ENCODE results near the gene GPR32.
"Not testable (repeated sequence)": the region's sequence is repeated elsewhere in the genome, so short reads cannot be mapped to it uniquely, and the experiment has no call there.

GPR32 gene, protein sequence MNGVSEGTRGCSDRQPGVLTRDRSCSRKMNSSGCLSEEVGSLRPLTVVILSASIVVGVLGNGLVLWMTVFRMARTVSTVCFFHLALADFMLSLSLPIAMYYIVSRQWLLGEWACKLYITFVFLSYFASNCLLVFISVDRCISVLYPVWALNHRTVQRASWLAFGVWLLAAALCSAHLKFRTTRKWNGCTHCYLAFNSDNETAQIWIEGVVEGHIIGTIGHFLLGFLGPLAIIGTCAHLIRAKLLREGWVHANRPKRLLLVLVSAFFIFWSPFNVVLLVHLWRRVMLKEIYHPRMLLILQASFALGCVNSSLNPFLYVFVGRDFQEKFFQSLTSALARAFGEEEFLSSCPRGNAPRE

GRCh38 chr19:50770164-50770563 lies at the start of gene GPR32:
TSS of gene GPR32 (plus strand) at chr19:50770464. CDS start at chr19:50770601, 137 bp downstream.
- H3K27ac ChIP-seq (ENCODE audit: low read depth, low read length); H3K4me1 ChIP-seq (ENCODE audit: control insufficient read depth, insufficient read depth, low read length); H3K27me3 ChIP-seq (ENCODE audit: control insufficient read depth, insufficient read depth, low read length): not testable (repeated sequence)

DNA sequence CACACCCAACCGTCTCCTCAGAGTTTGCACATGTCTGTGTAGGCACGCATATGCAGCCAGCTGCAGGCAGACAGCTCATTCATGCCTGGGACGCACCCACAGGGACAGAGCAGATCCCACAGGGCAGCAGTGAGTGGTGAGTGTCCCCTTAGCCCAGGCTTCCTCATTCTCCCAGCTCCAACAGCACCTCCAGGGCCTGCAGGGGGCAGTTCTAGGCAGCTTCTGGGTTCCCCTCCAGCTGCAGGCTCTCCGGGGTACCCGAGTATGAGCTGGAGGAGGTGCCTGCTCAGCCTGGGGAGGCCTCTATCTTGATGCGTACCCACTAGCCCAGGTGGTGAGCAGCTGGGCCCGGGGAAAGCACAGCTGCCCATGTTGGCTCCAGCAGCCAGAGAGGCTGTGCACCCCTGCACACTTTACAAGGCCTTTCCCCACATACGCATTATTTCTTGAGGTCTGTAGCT lies 49.3 kb upstream of the GPR32 start:
- Histone ChIP-seq H3K4me1 (ENCODE audit: control insufficient read depth, insufficient read depth, low read length) (peaks cover 24% of the 10 kb centered on the region), H3K27me3 (ENCODE audit: control insufficient read depth, insufficient read depth, low read length) (peaks cover 67% of the 10 kb centered on the region), H3K9me3 (ENCODE audit: control insufficient read depth, insufficient read depth, low read depth, low read length) (no peaks in the 10 kb centered on the region), H3K4me3 (ENCODE audit: low read depth, low read length) (no peak overlapping the region), H3K9ac (ENCODE audit: low read length) (no peak overlapping the region), H3K27ac (ENCODE audit: low read depth, low read length) (no peak overlapping the region), H3K36me3 (ENCODE audit: control insufficient read depth, insufficient read depth, low read length) (no peaks in the 10 kb centered on the region)

More at GRCh38 chr19:50770164-50770563, at the start of gene GPR32:
- not testable (repeated sequence) for H3K4me3 ChIP-seq (ENCODE audit: low read depth, low read length); H3K36me3 ChIP-seq (ENCODE audit: control insufficient read depth, insufficient read depth, low read length); H3K9me3 ChIP-seq (ENCODE audit: control insufficient read depth, insufficient read depth, low read depth, low read length); H3K9ac ChIP-seq (ENCODE audit: low read length)

DNA sequence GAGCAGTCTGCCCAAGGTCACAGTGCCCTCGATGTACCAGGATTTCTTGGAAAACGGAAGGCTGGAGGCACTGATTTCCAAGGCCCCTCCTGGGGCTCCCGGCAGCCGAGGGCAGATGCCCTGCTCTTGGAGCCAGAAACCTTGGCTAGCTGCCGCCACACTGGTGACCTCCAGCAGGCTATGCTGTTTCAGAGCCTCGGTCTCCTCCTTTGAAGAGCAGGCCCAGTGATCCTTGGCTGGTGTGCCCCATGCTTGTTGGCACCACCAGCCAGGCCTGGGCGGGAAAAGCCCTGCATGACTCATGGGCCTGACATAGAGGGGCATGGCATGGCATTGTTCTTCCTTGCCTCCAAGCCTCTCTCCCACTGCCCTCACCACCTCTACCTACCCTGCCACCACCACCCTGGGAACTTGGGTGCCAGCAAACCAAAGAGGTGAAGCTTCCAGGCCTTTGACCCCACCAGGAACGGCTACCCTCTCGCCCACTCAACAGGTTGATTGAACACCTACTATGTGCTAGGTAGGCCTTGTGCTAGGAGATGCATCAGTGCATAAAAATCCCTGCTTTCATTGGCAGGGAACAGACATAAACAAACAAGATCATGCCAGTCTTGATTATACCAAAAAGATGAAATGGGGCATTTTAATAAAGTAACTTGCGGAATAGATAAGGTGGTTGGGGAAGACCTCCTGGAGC lies 48.7 kb upstream of the GPR32 start:
- Histone ChIP-seq H3K4me1 (ENCODE audit: control insufficient read depth, insufficient read depth, low read length) (peaks cover 27% of the 10 kb centered on the region), H3K9ac (ENCODE audit: low read length) (no peak overlapping the region), H3K36me3 (ENCODE audit: control insufficient read depth, insufficient read depth, low read length) (no peaks in the 10 kb centered on the region), H3K9me3 (ENCODE audit: control insufficient read depth, insufficient read depth, low read depth, low read length) (no peaks in the 10 kb centered on the region), H3K27ac (ENCODE audit: low read depth, low read length) (no peak overlapping the region), H3K4me3 (ENCODE audit: low read depth, low read length) (no peak overlapping the region), H3K27me3 (ENCODE audit: control insufficient read depth, insufficient read depth, low read length) (peaks cover 60% of the 10 kb centered on the region)

DNA sequence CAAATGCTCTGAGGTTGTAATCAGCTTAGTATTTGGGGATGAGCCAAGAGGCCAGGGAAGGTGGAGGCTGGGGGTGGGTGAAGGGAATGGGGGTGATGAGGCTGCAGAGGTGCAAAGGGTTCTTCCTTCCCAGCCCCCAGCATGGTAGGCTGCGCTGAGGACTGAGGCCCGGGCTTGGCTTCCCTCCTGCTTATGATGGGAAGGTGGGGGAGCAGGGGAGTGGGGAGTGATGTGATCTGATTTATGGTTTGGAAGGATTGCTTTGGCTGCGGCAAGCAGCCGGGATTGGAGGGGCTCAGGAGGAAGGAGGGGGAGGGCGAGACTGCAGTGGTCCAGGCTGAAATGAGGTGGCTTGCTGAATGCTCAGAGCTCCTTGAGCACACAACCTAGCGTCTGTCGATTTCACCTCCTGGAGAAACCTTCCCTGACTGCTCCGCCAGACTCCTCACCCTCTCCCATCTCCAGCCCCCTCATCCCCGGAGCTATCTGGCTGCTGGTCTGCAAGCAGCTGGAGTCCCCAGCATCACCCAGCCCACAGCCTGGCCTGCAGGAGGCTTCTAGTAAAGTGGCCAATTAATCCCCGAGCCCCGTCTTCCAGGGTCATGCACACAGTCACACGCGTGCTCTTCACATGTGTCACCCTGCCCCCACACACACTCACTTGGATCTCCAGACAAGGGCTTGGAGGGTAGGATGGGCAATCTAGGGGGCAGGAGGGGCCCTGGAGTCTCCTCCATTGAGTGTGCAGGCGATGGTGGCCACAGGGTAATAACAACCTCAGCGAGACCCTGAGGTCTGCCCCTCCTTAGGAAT lies 47.9 kb upstream of the GPR32 start:
- Histone ChIP-seq H3K4me3 (ENCODE audit: low read depth, low read length) (peak overlapping the region; percentile 90; the same call in 1 of the 2 replicates), H3K4me1 (ENCODE audit: control insufficient read depth, insufficient read depth, low read length) (peaks cover 27% of the 10 kb centered on the region), H3K27me3 (ENCODE audit: control insufficient read depth, insufficient read depth, low read length) (peaks cover 52% of the 10 kb centered on the region), H3K27ac (ENCODE audit: low read depth, low read length) (no peak overlapping the region), H3K9ac (ENCODE audit: low read length) (no peak overlapping the region), H3K9me3 (ENCODE audit: control insufficient read depth, insufficient read depth, low read depth, low read length) (no peaks in the 10 kb centered on the region), H3K36me3 (ENCODE audit: control insufficient read depth, insufficient read depth, low read length) (no peaks in the 10 kb centered on the region)

GRCh38 chr19:50723069-50723468 lies 47.2 kb upstream of the GPR32 start, which contains the start of gene CLEC11A:
TSS of gene CLEC11A (plus strand) at chr19:50723364. CDS start at chr19:50723526, 162 bp downstream.
- Histone ChIP-seq H3K9me3 (ENCODE audit: control insufficient read depth, insufficient read depth, low read depth, low read length) (no peaks in the 10 kb centered on the region), H3K36me3 (ENCODE audit: control insufficient read depth, insufficient read depth, low read length) (no peaks in the 10 kb centered on the region), H3K4me3 (ENCODE audit: low read depth, low read length) (peak within 1 kb of the TSS; percentile 90), H3K4me1 (ENCODE audit: control insufficient read depth, insufficient read depth, low read length) (peaks cover 33% of the 10 kb centered on the region), H3K27me3 (ENCODE audit: control insufficient read depth, insufficient read depth, low read length) (peaks cover 46% of the 10 kb centered on the region), H3K9ac (ENCODE audit: low read length) (peak within 1 kb of the TSS; percentile 60), H3K27ac (ENCODE audit: low read depth, low read length) (no peak within 1 kb of the TSS)

- peaks cover 35% of the 10 kb centered on the region for H3K4me1 ChIP-seq (ENCODE audit: control insufficient read depth, insufficient read depth, low read length)
- peaks cover 46% of the 10 kb centered on the region for H3K27me3 ChIP-seq (ENCODE audit: control insufficient read depth, insufficient read depth, low read length)
- H3K9ac ChIP-seq (ENCODE audit: low read length): peak overlapping the region; percentile 60
- H3K36me3 ChIP-seq (ENCODE audit: control insufficient read depth, insufficient read depth, low read length): no peaks in the 10 kb centered on the region
- H3K4me3 ChIP-seq (ENCODE audit: low read depth, low read length): peak overlapping the region; percentile 90
- no peak overlapping the region for H3K27ac ChIP-seq (ENCODE audit: low read depth, low read length)
- no peaks in the 10 kb centered on the region for H3K9me3 ChIP-seq (ENCODE audit: control insufficient read depth, insufficient read depth, low read depth, low read length)
These were observed 46.3 kb upstream of the GPR32 start for GRCh38 chr19:50723735-50724521.

DNA sequence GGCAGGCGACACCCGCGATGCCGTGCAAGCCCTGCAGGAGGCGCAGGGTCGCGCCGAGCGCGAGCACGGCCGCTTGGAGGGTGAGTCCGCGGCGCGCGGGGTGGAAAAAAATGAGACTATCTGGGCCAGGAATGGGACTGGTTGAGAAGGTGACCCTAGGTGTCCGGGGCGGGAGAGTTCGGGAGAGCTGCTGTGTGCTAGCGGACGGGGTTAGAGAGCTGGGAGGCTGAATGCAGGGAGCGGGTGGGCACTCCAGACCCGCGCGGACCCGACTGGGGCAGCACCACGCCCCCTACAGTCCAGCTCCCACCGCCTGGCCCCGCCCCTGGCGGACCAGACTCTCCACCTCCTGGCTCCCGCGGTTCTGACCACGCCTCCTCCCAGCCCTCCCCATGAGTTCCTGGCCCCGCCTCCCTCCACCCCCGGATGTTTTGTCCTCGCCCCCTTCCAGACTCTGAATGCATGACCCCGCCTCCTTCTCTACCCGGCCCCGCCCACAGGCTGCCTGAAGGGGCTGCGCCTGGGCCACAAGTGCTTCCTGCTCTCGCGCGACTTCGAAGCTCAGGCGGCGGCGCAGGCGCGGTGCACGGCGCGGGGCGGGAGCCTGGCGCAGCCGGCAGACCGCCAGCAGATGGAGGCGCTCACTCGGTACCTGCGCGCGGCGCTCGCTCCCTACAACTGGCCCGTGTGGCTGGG lies 45.6 kb upstream of the GPR32 start:
- H3K4me1 ChIP-seq (ENCODE audit: control insufficient read depth, insufficient read depth, low read length): peaks cover 35% of the 10 kb centered on the region
- no peaks in the 10 kb centered on the region for H3K9me3 ChIP-seq (ENCODE audit: control insufficient read depth, insufficient read depth, low read depth, low read length)
- H3K27me3 ChIP-seq (ENCODE audit: control insufficient read depth, insufficient read depth, low read length): peaks cover 46% of the 10 kb centered on the region
- peak overlapping the region; percentile 90 for H3K4me3 ChIP-seq (ENCODE audit: low read depth, low read length)
- no peaks in the 10 kb centered on the region for H3K36me3 ChIP-seq (ENCODE audit: control insufficient read depth, insufficient read depth, low read length)
- peak overlapping the region; percentile 63; the same call in 1 of the 2 replicates for H3K27ac ChIP-seq (ENCODE audit: low read depth, low read length)
- H3K9ac ChIP-seq (ENCODE audit: low read length): peak overlapping the region; percentile 92

GRCh38 chr19:50725218-50725910 lies 44.9 kb upstream of the GPR32 start:
- Histone ChIP-seq H3K9ac (ENCODE audit: low read length) (peak overlapping the region; percentile 92), H3K4me3 (ENCODE audit: low read depth, low read length) (peak overlapping the region; percentile 90), H3K27me3 (ENCODE audit: control insufficient read depth, insufficient read depth, low read length) (peaks cover 42% of the 10 kb centered on the region), H3K36me3 (ENCODE audit: control insufficient read depth, insufficient read depth, low read length) (no peaks in the 10 kb centered on the region), H3K9me3 (ENCODE audit: control insufficient read depth, insufficient read depth, low read depth, low read length) (no peaks in the 10 kb centered on the region), H3K27ac (ENCODE audit: low read depth, low read length) (peak overlapping the region; percentile 63; the same call in 1 of the 2 replicates), H3K4me1 (ENCODE audit: control insufficient read depth, insufficient read depth, low read length) (peaks cover 31% of the 10 kb centered on the region)

GRCh38 chr19:50725911-50726230 lies 44.4 kb upstream of the GPR32 start:
- Histone ChIP-seq H3K36me3 (ENCODE audit: control insufficient read depth, insufficient read depth, low read length) (no peaks in the 10 kb centered on the region), H3K9me3 (ENCODE audit: control insufficient read depth, insufficient read depth, low read depth, low read length) (no peaks in the 10 kb centered on the region), H3K9ac (ENCODE audit: low read length) (peak overlapping the region; percentile 92), H3K27ac (ENCODE audit: low read depth, low read length) (no peak overlapping the region), H3K27me3 (ENCODE audit: control insufficient read depth, insufficient read depth, low read length) (peaks cover 36% of the 10 kb centered on the region), H3K4me3 (ENCODE audit: low read depth, low read length) (peak overlapping the region; percentile 90), H3K4me1 (ENCODE audit: control insufficient read depth, insufficient read depth, low read length) (peaks cover 30% of the 10 kb centered on the region)
